HepG2 (cell line): ENCODE measurements around the gene BSG. TPM values are rescaled to one million over a fixed set of nuclear protein-coding genes. Genes with fewer than 3 reads are reported as not detected.

ENCODE experiments used
- BRF2 ChIP-seq: sonication (generic); formaldehyde crosslinking; IDR thresholded peaks from 2 replicates; pipeline ENCODE4 v1.8.1; 2022; ENCODE audit warnings: mild to moderate bottlenecking, missing genetic modification reagents
- CBX1 ChIP-seq: IDR thresholded peaks from one replicate; pipeline ENCODE4 v1.6.1; 2016; ENCODE audit warnings: antibody characterized with exemption, low read depth
- GATA4 ChIP-seq: sonication (generic); IDR thresholded peaks from 2 replicates; pipeline ENCODE4 v1.6.1; 2016; ENCODE audit warnings: antibody characterized with exemption, low read depth, borderline replicate concordance
- KLF15 ChIP-seq: sonication (generic); formaldehyde crosslinking; IDR thresholded peaks from 2 replicates; pipeline ENCODE4 v1.8.1; 2023; ENCODE audit warnings: borderline replicate concordance, mild to moderate bottlenecking, inconsistent platforms, missing genetic modification reagents, mixed read lengths
- MED8 ChIP-seq: sonication (generic); formaldehyde crosslinking; IDR thresholded peaks from 2 replicates; pipeline ENCODE4 v1.8.1; 2023; ENCODE audit warnings: mild to moderate bottlenecking, missing genetic modification reagents; ENCODE audit not compliant: insufficient replicate concordance
- MYNN ChIP-seq: sonication (generic); formaldehyde crosslinking; IDR thresholded peaks from 2 replicates; pipeline ENCODE4 v1.4.0; 2020; ENCODE audit warnings: mild to moderate bottlenecking, low read depth, missing genetic modification reagents
- NFYB ChIP-seq: sonication (generic); formaldehyde crosslinking; IDR thresholded peaks from 2 replicates; pipeline ENCODE4 v1.4.0; 2020; ENCODE audit warnings: missing genetic modification reagents
- PCBP2 ChIP-seq: fragments of 200-400 bp; formaldehyde crosslinking; optimal IDR thresholded peaks from 2 replicates; pipeline ENCODE3; 2018; ENCODE audit warnings: low read length, low read depth; ENCODE audit not compliant: poor library complexity, severe bottlenecking
- POLR2AphosphoS5 ChIP-seq: IDR thresholded peaks from 2 replicates; pipeline ENCODE4 v1.6.1; 2012; ENCODE audit warnings: low read depth, low read length
- SAFB2 ChIP-seq: sonication (generic); formaldehyde crosslinking; IDR thresholded peaks from 2 replicates; pipeline ENCODE4 v1.5.1; 2020; ENCODE audit warnings: missing genetic modification reagents, low read depth, mild to moderate bottlenecking, borderline replicate concordance
- SIN3B ChIP-seq: fragments of 150-350 bp; IDR thresholded peaks from 2 replicates; pipeline ENCODE4 v1.6.1; 2014; ENCODE audit warnings: low read length
- SMAD1 ChIP-seq: sonication (generic); formaldehyde crosslinking; IDR thresholded peaks from 2 replicates; pipeline ENCODE4 v1.4.0; 2020; ENCODE audit warnings: missing genetic modification reagents, low read depth, mild to moderate bottlenecking, borderline replicate concordance
- SNAI1 ChIP-seq: sonication (generic); formaldehyde crosslinking; IDR thresholded peaks from 2 replicates; pipeline ENCODE4 v1.5.0; 2020; ENCODE audit warnings: mild to moderate bottlenecking, missing genetic modification reagents, borderline replicate concordance
- ZBTB14 ChIP-seq: sonication (generic); formaldehyde crosslinking; IDR thresholded peaks from 2 replicates; pipeline ENCODE4 v1.4.0; 2020; ENCODE audit warnings: missing genetic modification reagents
- ZBTB7B ChIP-seq: sonication (generic); formaldehyde crosslinking; IDR thresholded peaks from 2 replicates; pipeline ENCODE4 v1.4.0; 2020; ENCODE audit warnings: missing genetic modification reagents
- ZFP90 ChIP-seq: sonication (generic); formaldehyde crosslinking; IDR thresholded peaks from 2 replicates; pipeline ENCODE4 v1.8.0; 2022; ENCODE audit warnings: missing genetic modification reagents, mild to moderate bottlenecking, inconsistent platforms, borderline replicate concordance
- ZNF282 ChIP-seq: fragments of 450-650 bp; IDR thresholded peaks from 2 replicates; pipeline ENCODE4 v1.6.1; 2018; ENCODE audit not compliant: partially characterized antibody
- ZNF292 ChIP-seq: sonication (generic); formaldehyde crosslinking; IDR thresholded peaks from 2 replicates; pipeline ENCODE4 v1.8.1; 2022; ENCODE audit warnings: mild to moderate bottlenecking, low read depth, missing genetic modification reagents, borderline replicate concordance
- ZNF552 ChIP-seq: sonication (generic); formaldehyde crosslinking; IDR thresholded peaks from 2 replicates; pipeline ENCODE4 v1.9.0; 2022; ENCODE audit warnings: missing genetic modification reagents, mild to moderate bottlenecking, borderline replicate concordance
- ZNF790 ChIP-seq: sonication (generic); formaldehyde crosslinking; IDR thresholded peaks from 2 replicates; pipeline ENCODE4 v1.8.0; 2022; ENCODE audit warnings: missing genetic modification reagents, mild to moderate bottlenecking, borderline replicate concordance
- ZSCAN12 ChIP-seq: sonication (generic); formaldehyde crosslinking; IDR thresholded peaks from 2 replicates; pipeline ENCODE4 v1.9.0; 2021; ENCODE audit warnings: mild to moderate bottlenecking, missing genetic modification reagents
- polyA plus RNA-seq, 8 experiments: library from polyadenylated mRNA; depleted of rRNA in 3 of 8; stranded (reverse) in 7 of 8; unstranded in 1 of 8; fragments of >200 nt; fragmentation: Illumina TruSeq in 4 of 8; extraction: Trizol in 4 of 8; gene quantifications; 2 replicates each; pipeline versions ENCODE4 v1.2.1 to v1.2.3, GENCODE V29; 2011 to 2016; ENCODE audit warnings: low read depth in 4 of 8, missing spikeins in 1 of 8, mixed read lengths in 1 of 8; ENCODE audit not compliant: insufficient read depth in 1 of 8
- total RNA-seq, 5 experiments: library from RNA; depleted of rRNA; stranded (reverse); fragments of >200 nt; fragmentation: Illumina TruSeq; extraction: Trizol; gene quantifications; 2 replicates each; pipeline ENCODE4 v1.2.3, GENCODE V29; 2016; ENCODE audit warnings: low read depth in 1 of 5
- TF ChIP-seq, protein P1 (sequence below): sonication (generic); formaldehyde crosslinking; IDR thresholded peaks from 2 replicates; pipeline ENCODE4 v1.4.0; 2020; ENCODE audit warnings: missing genetic modification reagents, mild to moderate bottlenecking, borderline replicate concordance
- TF ChIP-seq, protein P2 (sequence below): sonication (generic); formaldehyde crosslinking; IDR thresholded peaks from 2 replicates; pipeline ENCODE4 v1.5.0; 2020; ENCODE audit warnings: missing genetic modification reagents

Gene BSG
- total and polyA plus RNA-seq, 2 of the 13 experiments (the other 11 are each of a cell fraction or from before 2014, with no cell fraction given), result 309 to 754 TPM

- TF ChIP-seq ZNF790 (CRISPR knock-in tag) (no peak; the same call in 1 of the 2 replicates), BRF2 (CRISPR knock-in tag) (no peak), SAFB2 (CRISPR knock-in tag) (no peak), POLR2AphosphoS5 (peak; percentile 50), ZBTB14 (CRISPR knock-in tag) (0 out of 2 replicates have a peak, but pooled peaks have one; percentile 1), CBX1 (no peak), KLF15 (CRISPR knock-in tag) (no peak), ZSCAN12 (CRISPR knock-in tag) (peak; percentile 42; the same call in 1 of the 2 replicates), ZNF282 (no peak), MED8 (CRISPR knock-in tag) (no peak), ZNF552 (peak; percentile 71; the same call in 1 of the 2 replicates), ZFP90 (CRISPR knock-in tag) (no peak), SIN3B (no peak), GATA4 (no peak), MYNN (CRISPR knock-in tag) (no peak), NFYB (CRISPR knock-in tag) (no peak), ZNF292 (CRISPR knock-in tag) (no peak), PCBP2 (no peak), SMAD1 (no peak), ZBTB7B (CRISPR knock-in tag) (peak; percentile 84), SNAI1 (CRISPR knock-in tag) (no peak)
- TF ChIP-seq, protein P1, sequence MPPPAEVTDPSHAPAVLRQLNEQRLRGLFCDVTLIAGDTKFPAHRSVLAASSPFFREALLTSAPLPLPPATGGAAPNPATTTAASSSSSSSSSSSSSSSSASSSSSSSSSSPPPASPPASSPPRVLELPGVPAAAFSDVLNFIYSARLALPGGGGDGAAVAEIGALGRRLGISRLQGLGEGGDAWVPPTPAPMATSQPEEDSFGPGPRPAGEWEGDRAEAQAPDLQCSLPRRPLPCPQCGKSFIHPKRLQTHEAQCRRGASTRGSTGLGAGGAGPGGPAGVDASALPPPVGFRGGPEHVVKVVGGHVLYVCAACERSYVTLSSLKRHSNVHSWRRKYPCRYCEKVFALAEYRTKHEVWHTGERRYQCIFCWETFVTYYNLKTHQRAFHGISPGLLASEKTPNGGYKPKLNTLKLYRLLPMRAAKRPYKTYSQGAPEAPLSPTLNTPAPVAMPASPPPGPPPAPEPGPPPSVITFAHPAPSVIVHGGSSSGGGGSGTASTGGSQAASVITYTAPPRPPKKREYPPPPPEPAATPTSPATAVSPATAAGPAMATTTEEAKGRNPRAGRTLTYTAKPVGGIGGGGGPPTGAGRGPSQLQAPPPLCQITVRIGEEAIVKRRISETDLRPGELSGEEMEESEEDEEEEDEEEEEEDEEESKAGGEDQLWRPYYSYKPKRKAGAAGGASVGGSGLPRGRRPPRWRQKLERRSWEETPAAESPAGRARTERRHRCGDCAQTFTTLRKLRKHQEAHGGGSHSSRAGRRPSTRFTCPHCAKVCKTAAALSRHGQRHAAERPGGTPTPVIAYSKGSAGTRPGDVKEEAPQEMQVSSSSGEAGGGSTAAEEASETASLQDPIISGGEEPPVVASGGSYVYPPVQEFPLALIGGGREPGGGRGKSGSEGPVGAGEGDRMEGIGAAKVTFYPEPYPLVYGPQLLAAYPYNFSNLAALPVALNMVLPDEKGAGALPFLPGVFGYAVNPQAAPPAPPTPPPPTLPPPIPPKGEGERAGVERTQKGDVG, result no peak
- TF ChIP-seq, protein P2, sequence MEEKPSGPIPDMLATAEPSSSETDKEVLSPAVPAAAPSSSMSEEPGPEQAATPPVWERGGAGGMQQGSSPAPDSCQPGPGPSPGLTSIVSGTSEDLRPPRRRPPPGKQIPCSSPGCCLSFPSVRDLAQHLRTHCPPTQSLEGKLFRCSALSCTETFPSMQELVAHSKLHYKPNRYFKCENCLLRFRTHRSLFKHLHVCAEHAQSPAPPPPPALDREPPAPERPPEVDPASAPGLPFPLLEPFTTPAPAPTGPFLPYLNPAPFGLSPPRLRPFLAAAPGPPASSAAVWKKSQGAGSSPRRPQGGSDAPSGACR (CRISPR knock-in tag), result no peak
Measured at GRCh38 chr19:531009-531752, 41.2 kb upstream of the BSG start (continued).
